GM12873 (cell line): ENCODE measurements around the gene AFAP1.

Experiments
- CTCF ChIP-seq: IDR thresholded peaks from 2 replicates; pipeline ENCODE4 v1.5.1; 2012; ENCODE audit warnings: low read depth, mild to moderate bottlenecking, moderate library complexity, low read length, control low read depth; ENCODE audit not compliant: insufficient read depth; ENCODE audit errors: missing control alignments

The AFAP1 gene

DNA sequence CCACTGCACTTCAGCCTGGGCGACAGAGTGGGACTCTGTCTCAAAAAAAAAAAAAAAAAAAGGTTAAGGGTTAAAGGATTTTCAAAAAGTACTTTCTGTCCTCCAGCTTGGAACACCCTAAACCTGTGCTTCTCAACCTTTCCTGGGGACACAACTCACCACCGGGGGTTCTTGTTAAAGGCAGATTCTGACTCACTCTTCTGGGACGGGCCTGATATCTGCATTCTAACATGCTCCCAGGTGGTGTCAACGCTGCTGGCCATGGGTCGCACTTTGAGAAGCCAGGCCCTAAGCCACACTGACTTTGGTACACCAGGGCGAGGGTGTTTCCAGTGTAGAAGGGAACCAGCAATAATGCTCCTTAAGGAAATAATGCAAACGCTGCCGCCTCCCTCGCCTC lies 46.1 kb downstream of the AFAP1 start:
- no peak for TF ChIP-seq CTCF

GRCh38 chr4:7892212-7893019 lies 47.2 kb downstream of the AFAP1 start:
- TF ChIP-seq CTCF = no peak

DNA sequence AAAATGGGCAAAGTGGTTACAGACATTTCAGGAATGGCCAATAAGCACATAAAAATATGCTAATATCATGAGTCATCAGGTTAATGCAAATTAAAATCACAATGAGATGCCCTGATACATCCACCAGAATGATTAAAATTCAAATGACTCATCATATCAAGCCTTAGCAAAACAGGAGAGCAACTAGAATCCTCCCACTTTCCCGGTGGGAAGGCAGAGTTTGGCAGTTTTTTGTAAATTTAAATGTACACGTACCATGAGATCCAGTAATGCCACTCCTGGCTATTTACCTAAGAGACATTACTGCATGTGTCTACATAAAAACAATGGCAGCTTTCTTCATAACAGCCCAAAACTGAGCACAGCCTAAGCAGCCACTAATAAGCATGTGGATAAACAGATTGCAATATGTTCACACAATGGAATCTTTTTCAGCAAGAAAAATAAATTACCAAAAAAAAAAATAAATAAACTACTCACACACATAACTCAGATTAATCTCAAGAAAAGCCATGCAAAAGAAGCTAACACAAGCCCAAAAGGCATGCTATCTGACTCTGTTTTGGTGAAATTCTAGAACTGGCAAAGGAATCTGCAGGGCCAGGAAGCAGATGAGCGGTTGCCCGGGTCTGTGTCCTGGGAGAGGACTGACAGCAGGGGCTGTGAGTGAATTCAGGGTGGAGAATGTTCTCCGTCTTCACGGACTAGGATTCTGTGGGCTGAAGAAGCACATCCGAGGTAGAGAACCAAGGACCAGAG lies 48.8 kb downstream of the AFAP1 start:
- TF ChIP-seq CTCF = no peak

GRCh38 chr4:7887436-7887835 lies 52.2 kb downstream of the AFAP1 start:
- no peak for TF ChIP-seq CTCF

GRCh38 chr4:7886007-7886973 lies 53.4 kb downstream of the AFAP1 start:
- TF ChIP-seq CTCF = no peak

DNA sequence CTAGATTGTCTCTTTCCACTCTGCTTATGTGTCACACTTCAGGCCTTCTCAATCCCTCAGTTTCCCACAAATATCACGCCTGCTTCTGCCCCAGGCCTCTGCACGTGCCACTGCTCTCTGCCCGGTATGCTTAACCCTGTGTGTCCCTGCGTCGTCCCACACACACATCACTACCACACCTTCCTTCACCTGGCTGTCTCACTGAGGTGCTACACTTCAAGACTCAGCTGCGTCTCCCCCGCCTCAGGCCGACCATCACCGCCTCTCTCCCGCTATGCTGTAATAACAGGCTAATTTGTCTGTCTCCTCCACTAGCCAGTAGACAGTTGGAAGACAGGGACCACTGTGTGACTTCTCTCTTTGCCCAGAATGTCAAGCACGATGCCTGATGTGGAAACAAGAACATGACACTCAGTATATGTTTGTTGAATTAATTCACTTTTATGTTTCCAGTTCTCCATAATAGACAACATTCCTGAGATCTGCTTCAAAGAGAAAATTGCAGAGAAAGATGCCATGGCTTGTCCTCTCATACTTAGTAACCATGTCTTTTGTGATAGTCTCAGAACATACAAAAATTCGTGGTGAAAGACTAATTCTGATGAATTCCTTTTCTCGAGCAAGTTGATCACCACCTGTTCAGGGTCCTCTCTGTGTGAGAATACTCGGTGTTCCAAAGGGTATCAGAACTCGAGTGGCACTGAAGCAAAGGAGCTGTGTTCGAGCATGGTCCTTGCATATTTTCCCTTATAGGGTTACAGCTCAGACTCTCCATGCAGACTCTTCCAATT lies 54.2 kb downstream of the AFAP1 start:
- no peak for TF ChIP-seq CTCF
